ENCODE data around the gene CER1. TPM values are rescaled to one million over a fixed set of nuclear protein-coding genes. Genes with fewer than 3 reads are reported as not detected.

CER1 gene
- total RNA-seq, 1 experiment from 2014 or later: not detected

GRCh38 chr9:14731294-14731981 lies 8.9 kb upstream of the CER1 start:
- Histone ChIP-seq H3K9ac (ENCODE audit: low read length) (no peak overlapping the region), H3F3A (ENCODE audit: low read length, unreplicated experiment) (no peaks in the 10 kb centered on the region), H3K9me2 (replicated peaks; ENCODE audit: low read length) (no peaks in the 10 kb centered on the region), H3K36me3 (ENCODE audit: low read depth, low read length) (no peaks in the 10 kb centered on the region), H4K20me1 (ENCODE audit: low read length) (no peaks in the 10 kb centered on the region), H3K27me3 (ENCODE audit: low read length) (no peaks in the 10 kb centered on the region), H3K4me3 (ENCODE audit: low read length) (no peak overlapping the region), H3K4me2 (ENCODE audit: low read length) (no peak overlapping the region), H3K79me2 (ENCODE audit: low read length) (no peaks in the 10 kb centered on the region), H3K27ac (ENCODE audit: low read length) (no peak overlapping the region), H3K9me3 (ENCODE audit: low read length) (no peaks in the 10 kb centered on the region), H2AFZ (ENCODE audit: low read length) (no peak overlapping the region), H3K4me1 (ENCODE audit: insufficient read depth, low read length) (no peaks in the 10 kb centered on the region)
- ChIA-PET CTCF (no interaction called here), POLR2A (ENCODE audit: unreplicated experiment) (interaction anchor here (0.6 kb wide), 1 partner anchor 1417 kb away, joined by 3 read pairs; no protein-coding TSS in a partner anchor)
- intact Hi-C loops (cut with micrococcal nuclease): no loop called here
- no TSS peak for BruUV-seq (replicated peaks)
- no peak for TF ChIP-seq EZH2 (IDR thresholded peaks at IDR 0.05; ENCODE audit: low read length, unreplicated experiment)
- TF ChIP-seq EZH2phosphoT487 (IDR thresholded peaks at IDR 0.05; ENCODE audit: borderline replicate concordance, low read length): no peak
- TF ChIP-seq CTCF (conservative IDR thresholded peaks at IDR 0.05; ENCODE audit: low read depth, low read length): no peak
- DNase-seq: no peak
- ATAC-seq: no peak

- ATAC-seq: no peak
- BruUV-seq (replicated peaks): no TSS peak
- H3K27me3 ChIP-seq (ENCODE audit: low read length): no peaks in the 10 kb centered on the region
- H3K79me2 ChIP-seq (ENCODE audit: low read length): no peaks in the 10 kb centered on the region
- no peaks in the 10 kb centered on the region for H3K9me2 ChIP-seq (replicated peaks; ENCODE audit: low read length)
- no peak overlapping the region for H3K27ac ChIP-seq (ENCODE audit: low read length)
- H4K20me1 ChIP-seq (ENCODE audit: low read length): no peaks in the 10 kb centered on the region
- H3F3A ChIP-seq (ENCODE audit: low read length, unreplicated experiment): no peaks in the 10 kb centered on the region
- no peak overlapping the region for H3K4me3 ChIP-seq (ENCODE audit: low read length)
- TF ChIP-seq EZH2phosphoT487 (IDR thresholded peaks at IDR 0.05; ENCODE audit: borderline replicate concordance, low read length) (no peak), CTCF (conservative IDR thresholded peaks at IDR 0.05; ENCODE audit: low read depth, low read length) (no peak), EZH2 (IDR thresholded peaks at IDR 0.05; ENCODE audit: low read length, unreplicated experiment) (no peak)
- DNase-seq: no peak
- intact Hi-C loops (cut with micrococcal nuclease): no loop called here
- no peaks in the 10 kb centered on the region for H3K9me3 ChIP-seq (ENCODE audit: low read length)
- no peak overlapping the region for H2AFZ ChIP-seq (ENCODE audit: low read length)
- H3K36me3 ChIP-seq (ENCODE audit: low read depth, low read length): no peaks in the 10 kb centered on the region
- no peaks in the 10 kb centered on the region for H3K4me1 ChIP-seq (ENCODE audit: insufficient read depth, low read length)
- ChIA-PET POLR2A (ENCODE audit: unreplicated experiment) (interaction anchor here (0.6 kb wide), 1 partner anchor 181 kb away, joined by 4 read pairs; no protein-coding TSS in a partner anchor), CTCF (no interaction called here)
- H3K4me2 ChIP-seq (ENCODE audit: low read length): no peak overlapping the region
- no peak overlapping the region for H3K9ac ChIP-seq (ENCODE audit: low read length)
Measured at GRCh38 chr9:14730461-14730898, 7.9 kb upstream of the CER1 start.

GRCh38 chr9:14723301-14723700 lies 768 bp upstream of the CER1 start:
- no peaks in the 10 kb centered on the region for H3K27me3 ChIP-seq (ENCODE audit: low read length)

More at GRCh38 chr9:14723301-14723700, 768 bp upstream of the CER1 start:
- H3K27ac ChIP-seq (ENCODE audit: low read length): no peak overlapping the region
- no peaks in the 10 kb centered on the region for H4K20me1 ChIP-seq (ENCODE audit: low read length)
- no peak overlapping the region for H3K4me2 ChIP-seq (ENCODE audit: low read length)
- H3K9ac ChIP-seq (ENCODE audit: low read length): no peak overlapping the region
- H3K9me3 ChIP-seq (ENCODE audit: low read length): no peaks in the 10 kb centered on the region
- ATAC-seq (no peak), DNase-seq (no peak)
- BruUV-seq (replicated peaks): no TSS peak
- ChIA-PET POLR2A (ENCODE audit: unreplicated experiment) (no interaction called here), CTCF (no interaction called here)
- H3K4me3 ChIP-seq (ENCODE audit: low read length): no peak overlapping the region
- no peaks in the 10 kb centered on the region for H3K4me1 ChIP-seq (ENCODE audit: insufficient read depth, low read length)
- no peaks in the 10 kb centered on the region for H3F3A ChIP-seq (ENCODE audit: low read length, unreplicated experiment)
- no peaks in the 10 kb centered on the region for H3K79me2 ChIP-seq (ENCODE audit: low read length)
- no peak for TF ChIP-seq EZH2phosphoT487 (IDR thresholded peaks at IDR 0.05; ENCODE audit: borderline replicate concordance, low read length)
- no peak for TF ChIP-seq CTCF (conservative IDR thresholded peaks at IDR 0.05; ENCODE audit: low read depth, low read length)
- no peak for TF ChIP-seq EZH2 (IDR thresholded peaks at IDR 0.05; ENCODE audit: low read length, unreplicated experiment)
- H3K36me3 ChIP-seq (ENCODE audit: low read depth, low read length): no peaks in the 10 kb centered on the region
- H3K9me2 ChIP-seq (replicated peaks; ENCODE audit: low read length): no peaks in the 10 kb centered on the region
- intact Hi-C loops (cut with micrococcal nuclease): no loop called here
- H2AFZ ChIP-seq (ENCODE audit: low read length): no peak overlapping the region
